HG02884 (cell line): ENCODE measurements around the gene TMEM59.
"Not testable (repeated sequence)": the region's sequence is repeated elsewhere in the genome, so short reads cannot be mapped to it uniquely, and the experiment has no call there.

Experiments
- ATAC-seq: cut with Tn5 transposase; IDR thresholded peaks from one replicate; pipeline ENCODE4 v1.9.1; 2021; ENCODE audit warnings: mild to moderate bottlenecking, moderate library complexity; ENCODE audit not compliant: unreplicated experiment

Gene TMEM59

GRCh38 chr1:54052934-54053744 is at the start of gene TMEM59, which contains the start of gene TCEANC2:
Gene TMEM59 (minus strand): TSS chr1:54053204. CDS start chr1:54053188, 16 bp downstream.
Gene TCEANC2 (plus strand): TSS chr1:54053608. CDS start chr1:54054423, 815 bp downstream.
- peak; percentile 86 for ATAC-seq

- ATAC-seq, result no peak
Measured at GRCh38 chr1:54100500-54100899, 47.5 kb upstream of the TMEM59 start.

- no peak for ATAC-seq
Measured at GRCh38 chr1:54099061-54099610, 46.1 kb upstream of the TMEM59 start.

- no peak for ATAC-seq
Measured at GRCh38 chr1:54096877-54097240, 43.9 kb upstream of the TMEM59 start.

GRCh38 chr1:54096227-54096876 is 43.3 kb upstream of the TMEM59 start:
- no peak for ATAC-seq

- no peak for ATAC-seq
Measured at GRCh38 chr1:54095546-54096226, 42.7 kb upstream of the TMEM59 start.

GRCh38 chr1:54094730-54095105 is 41.7 kb upstream of the TMEM59 start:
- ATAC-seq, result not testable (repeated sequence)

- no peak for ATAC-seq
Measured at GRCh38 chr1:54094001-54094729, 41.2 kb upstream of the TMEM59 start.

GRCh38 chr1:54091666-54092065 is 38.7 kb upstream of the TMEM59 start:
- ATAC-seq, result no peak

- no peak for ATAC-seq
Measured at GRCh38 chr1:54088385-54088784, 35.4 kb upstream of the TMEM59 start.

GRCh38 chr1:54086754-54087153 is 33.8 kb upstream of the TMEM59 start:
- ATAC-seq, result no peak

- no peak for ATAC-seq
Measured at GRCh38 chr1:54084794-54085193, 31.8 kb upstream of the TMEM59 start.

- no peak for ATAC-seq
Measured at GRCh38 chr1:54081306-54082270, 28.6 kb upstream of the TMEM59 start.

- ATAC-seq, result no peak
Measured at GRCh38 chr1:54080598-54081049, 27.6 kb upstream of the TMEM59 start.

- no peak for ATAC-seq
Measured at GRCh38 chr1:54077359-54077758, 24.4 kb upstream of the TMEM59 start.

GRCh38 chr1:54070171-54070837 is 17.3 kb upstream of the TMEM59 start:
- peak; percentile 60 for ATAC-seq

- ATAC-seq, result no peak
Measured at GRCh38 chr1:54069791-54070170, 16.8 kb upstream of the TMEM59 start.

- ATAC-seq, result no peak
Measured at GRCh38 chr1:54064299-54064698, 11.3 kb upstream of the TMEM59 start.

GRCh38 chr1:54054438-54054749 is 1.4 kb upstream of the TMEM59 start:
- ATAC-seq, result no peak
